KOPT-K1 (cell line): ENCODE data around the gene FAM237A.

Source experiments
- H3K27ac ChIP-seq: fragments of 200-600 bp; sonication (generic); 2 replicates; pipeline ENCODE4 v1.5.1; 2016; ENCODE audit warnings: antibody characterized with exemption, mild to moderate bottlenecking, low read depth, low read length; ENCODE audit not compliant: poor library complexity, severe bottlenecking
- H3K36me3 ChIP-seq: fragments of 200-600 bp; sonication (generic); 2 replicates; pipeline ENCODE4 v1.5.1; 2017; ENCODE audit warnings: antibody characterized with exemption, mild to moderate bottlenecking, low read length, moderate library complexity; ENCODE audit not compliant: insufficient read depth
- H3K9me3 ChIP-seq: fragments of 200-600 bp; sonication (generic); 2 replicates; pipeline ENCODE4 v1.5.1; 2017; ENCODE audit warnings: antibody characterized with exemption, low read length, mild to moderate bottlenecking; ENCODE audit not compliant: insufficient read depth, poor library complexity, severe bottlenecking

Gene FAM237A

GRCh38 chr2:206641226-206641625, 1.1 kb upstream of the FAM237A start:
- H3K9me3 ChIP-seq: no peaks in the 10 kb centered on the region
- H3K27ac ChIP-seq: no peak overlapping the region
- H3K36me3 ChIP-seq: no peaks in the 10 kb centered on the region

- Histone ChIP-seq H3K36me3 (no peaks in the 10 kb centered on the region), H3K9me3 (no peaks in the 10 kb centered on the region), H3K27ac (no peak overlapping the region)
These were observed 5.7 kb downstream of the FAM237A start for GRCh38 chr2:206647985-206648384.

- no peaks in the 10 kb centered on the region for H3K36me3 ChIP-seq
- no peak overlapping the region for H3K27ac ChIP-seq
- no peaks in the 10 kb centered on the region for H3K9me3 ChIP-seq
These were observed 14.8 kb downstream of the FAM237A start for GRCh38 chr2:206657087-206657486.

GRCh38 chr2:206665251-206665650, 23.0 kb downstream of the FAM237A start:
- no peaks in the 10 kb centered on the region for H3K36me3 ChIP-seq
- H3K9me3 ChIP-seq: no peaks in the 10 kb centered on the region
- no peak overlapping the region for H3K27ac ChIP-seq

- Histone ChIP-seq H3K27ac (no peak overlapping the region), H3K36me3 (no peaks in the 10 kb centered on the region), H3K9me3 (no peaks in the 10 kb centered on the region)
These were observed 28.4 kb downstream of the FAM237A start for GRCh38 chr2:206670531-206671319.

- Histone ChIP-seq H3K36me3 (no peaks in the 10 kb centered on the region), H3K27ac (no peak overlapping the region), H3K9me3 (no peaks in the 10 kb centered on the region)
These were observed 41.3 kb downstream of the FAM237A start for GRCh38 chr2:206683546-206683945.

GRCh38 chr2:206688453-206688852, 46.2 kb downstream of the FAM237A start:
- H3K9me3 ChIP-seq: no peaks in the 10 kb centered on the region
- H3K27ac ChIP-seq: no peak overlapping the region
- H3K36me3 ChIP-seq: no peaks in the 10 kb centered on the region

GRCh38 chr2:206688990-206689389, 46.7 kb downstream of the FAM237A start:
- Histone ChIP-seq H3K27ac (no peak overlapping the region), H3K36me3 (no peaks in the 10 kb centered on the region), H3K9me3 (no peaks in the 10 kb centered on the region)

GRCh38 chr2:206692971-206693370, 50.7 kb downstream of the FAM237A start:
- Histone ChIP-seq H3K27ac (no peak overlapping the region), H3K9me3 (no peaks in the 10 kb centered on the region), H3K36me3 (no peaks in the 10 kb centered on the region)

GRCh38 chr2:206693399-206694137, 51.3 kb downstream of the FAM237A start:
- no peak overlapping the region for H3K27ac ChIP-seq
- H3K36me3 ChIP-seq: no peaks in the 10 kb centered on the region
- no peaks in the 10 kb centered on the region for H3K9me3 ChIP-seq

- H3K27ac ChIP-seq: no peak overlapping the region
- no peaks in the 10 kb centered on the region for H3K9me3 ChIP-seq
- H3K36me3 ChIP-seq: no peaks in the 10 kb centered on the region
These were observed 54.6 kb downstream of the FAM237A start for GRCh38 chr2:206696910-206697309.

- no peak overlapping the region for H3K27ac ChIP-seq
- H3K36me3 ChIP-seq: no peaks in the 10 kb centered on the region
- no peaks in the 10 kb centered on the region for H3K9me3 ChIP-seq
These were observed 56.5 kb downstream of the FAM237A start for GRCh38 chr2:206698811-206699210.
